HEK293 (cell line): ENCODE data around the gene DEDD2.

Experiments used
- GFI1B ChIP-seq: fragments of 450-650 bp; formaldehyde crosslinking; IDR thresholded peaks from 2 replicates; pipeline ENCODE4 v1.5.1; 2016; ENCODE audit warnings: missing biosample characterization, missing genetic modification characterization
- GLIS1 ChIP-seq: fragments of 450-650 bp; formaldehyde crosslinking; IDR thresholded peaks from 2 replicates; pipeline ENCODE4 v1.5.1; 2016; ENCODE audit warnings: missing biosample characterization, missing genetic modification characterization
- KLF1 ChIP-seq: fragments of 450-650 bp; formaldehyde crosslinking; IDR thresholded peaks from 2 replicates; pipeline ENCODE4 v1.5.1; 2016; ENCODE audit warnings: missing biosample characterization, missing genetic modification characterization
- SP2 ChIP-seq: fragments of 450-650 bp; formaldehyde crosslinking; IDR thresholded peaks from 2 replicates; pipeline ENCODE4 v1.5.1; 2016; ENCODE audit warnings: missing biosample characterization, missing genetic modification characterization
- YY2 ChIP-seq: fragments of 450-650 bp; formaldehyde crosslinking; IDR thresholded peaks from 2 replicates; pipeline ENCODE4 v1.5.1; 2016; ENCODE audit warnings: missing biosample characterization, missing genetic modification characterization
- ZFHX2 ChIP-seq: fragments of 450-650 bp; formaldehyde crosslinking; conservative IDR thresholded peaks from 2 replicates; pipeline ENCODE4 v1.5.1; 2016; ENCODE audit warnings: missing biosample characterization, missing genetic modification characterization
- ZNF114 ChIP-seq: fragments of 450-650 bp; formaldehyde crosslinking; IDR thresholded peaks from 2 replicates; pipeline ENCODE4 v1.5.0; 2017; ENCODE audit warnings: missing biosample characterization, missing genetic modification characterization
- ZNF146 ChIP-seq: fragments of 450-650 bp; formaldehyde crosslinking; IDR thresholded peaks from 2 replicates; pipeline ENCODE4 v1.5.1; 2016; ENCODE audit warnings: missing biosample characterization, missing genetic modification characterization
- ZNF175 ChIP-seq: fragments of 450-650 bp; formaldehyde crosslinking; IDR thresholded peaks from 2 replicates; pipeline ENCODE4 v1.5.1; 2016; ENCODE audit warnings: missing biosample characterization, missing genetic modification characterization
- ZNF221 ChIP-seq: fragments of 450-650 bp; formaldehyde crosslinking; IDR thresholded peaks from 2 replicates; pipeline ENCODE4 v1.5.1; 2017; ENCODE audit warnings: missing biosample characterization, missing genetic modification characterization, borderline replicate concordance
- ZNF23 ChIP-seq: fragments of 450-650 bp; formaldehyde crosslinking; IDR thresholded peaks from 2 replicates; pipeline ENCODE4 v1.5.1; 2016; ENCODE audit warnings: missing biosample characterization, missing genetic modification characterization, borderline replicate concordance
- ZNF324 ChIP-seq: fragments of 450-650 bp; formaldehyde crosslinking; IDR thresholded peaks from 2 replicates; pipeline ENCODE4 v1.5.1; 2016; ENCODE audit warnings: missing biosample characterization, missing genetic modification characterization
- ZNF350 ChIP-seq: fragments of 450-650 bp; formaldehyde crosslinking; IDR thresholded peaks from 2 replicates; pipeline ENCODE4 v1.5.0; 2017; ENCODE audit warnings: missing biosample characterization, mild to moderate bottlenecking, missing genetic modification characterization
- ZNF394 ChIP-seq: fragments of 450-650 bp; formaldehyde crosslinking; IDR thresholded peaks from 2 replicates; pipeline ENCODE4 v1.5.1; 2016; ENCODE audit warnings: missing biosample characterization, missing genetic modification characterization, mild to moderate bottlenecking, moderate library complexity, borderline replicate concordance
- ZNF416 ChIP-seq: fragments of 450-650 bp; formaldehyde crosslinking; IDR thresholded peaks from 2 replicates; pipeline ENCODE4 v1.5.1; 2016; ENCODE audit warnings: missing biosample characterization, missing genetic modification characterization
- ZNF433 ChIP-seq: fragments of 450-650 bp; formaldehyde crosslinking; IDR thresholded peaks from 2 replicates; pipeline ENCODE4 v1.5.1; 2016; ENCODE audit warnings: missing biosample characterization, missing genetic modification characterization, low read depth
- ZNF473 ChIP-seq: fragments of 450-650 bp; formaldehyde crosslinking; IDR thresholded peaks from 2 replicates; pipeline ENCODE4 v1.5.1; 2017; ENCODE audit warnings: missing biosample characterization, missing genetic modification characterization
- ZNF48 ChIP-seq: fragments of 450-650 bp; formaldehyde crosslinking; IDR thresholded peaks from 2 replicates; pipeline ENCODE4 v1.5.1; 2016; ENCODE audit warnings: missing biosample characterization, missing genetic modification characterization
- ZNF555 ChIP-seq: fragments of 450-650 bp; formaldehyde crosslinking; conservative IDR thresholded peaks from 2 replicates; pipeline ENCODE4 v1.5.1; 2017; ENCODE audit warnings: missing biosample characterization, mild to moderate bottlenecking, missing genetic modification characterization, inconsistent platforms
- ZNF660 ChIP-seq: fragments of 450-650 bp; IDR thresholded peaks from 2 replicates; pipeline ENCODE4 v1.5.1; 2018; ENCODE audit warnings: missing biosample characterization, mild to moderate bottlenecking, missing genetic modification characterization
- ZNF664 ChIP-seq: fragments of 450-650 bp; formaldehyde crosslinking; IDR thresholded peaks from 2 replicates; pipeline ENCODE4 v1.5.1; 2016; ENCODE audit warnings: missing biosample characterization, missing genetic modification characterization
- TF ChIP-seq, protein P1 (sequence below): fragments of 450-650 bp; formaldehyde crosslinking; IDR thresholded peaks from 2 replicates; pipeline ENCODE4 v1.5.1; 2016; ENCODE audit warnings: missing biosample characterization, missing genetic modification characterization, borderline replicate concordance
- TF ChIP-seq, protein P2 (sequence below): fragments of 450-650 bp; formaldehyde crosslinking; IDR thresholded peaks from 2 replicates; pipeline ENCODE4 v1.5.1; 2016; ENCODE audit warnings: missing biosample characterization, missing genetic modification characterization
- TF ChIP-seq, protein P3 (sequence below): fragments of 450-650 bp; formaldehyde crosslinking; IDR thresholded peaks from 2 replicates; pipeline ENCODE4 v1.5.1; 2016; ENCODE audit warnings: missing biosample characterization, missing genetic modification characterization
- TF ChIP-seq, protein P4 (sequence below): fragments of 450-650 bp; formaldehyde crosslinking; IDR thresholded peaks from 2 replicates; pipeline ENCODE4 v1.5.1; 2016; ENCODE audit warnings: missing biosample characterization, missing genetic modification characterization
- TF ChIP-seq, protein P5 (sequence below): fragments of 450-650 bp; formaldehyde crosslinking; IDR thresholded peaks from 2 replicates; pipeline ENCODE4 v1.5.1; 2016; ENCODE audit warnings: missing biosample characterization, missing genetic modification characterization

The DEDD2 gene

DNA sequence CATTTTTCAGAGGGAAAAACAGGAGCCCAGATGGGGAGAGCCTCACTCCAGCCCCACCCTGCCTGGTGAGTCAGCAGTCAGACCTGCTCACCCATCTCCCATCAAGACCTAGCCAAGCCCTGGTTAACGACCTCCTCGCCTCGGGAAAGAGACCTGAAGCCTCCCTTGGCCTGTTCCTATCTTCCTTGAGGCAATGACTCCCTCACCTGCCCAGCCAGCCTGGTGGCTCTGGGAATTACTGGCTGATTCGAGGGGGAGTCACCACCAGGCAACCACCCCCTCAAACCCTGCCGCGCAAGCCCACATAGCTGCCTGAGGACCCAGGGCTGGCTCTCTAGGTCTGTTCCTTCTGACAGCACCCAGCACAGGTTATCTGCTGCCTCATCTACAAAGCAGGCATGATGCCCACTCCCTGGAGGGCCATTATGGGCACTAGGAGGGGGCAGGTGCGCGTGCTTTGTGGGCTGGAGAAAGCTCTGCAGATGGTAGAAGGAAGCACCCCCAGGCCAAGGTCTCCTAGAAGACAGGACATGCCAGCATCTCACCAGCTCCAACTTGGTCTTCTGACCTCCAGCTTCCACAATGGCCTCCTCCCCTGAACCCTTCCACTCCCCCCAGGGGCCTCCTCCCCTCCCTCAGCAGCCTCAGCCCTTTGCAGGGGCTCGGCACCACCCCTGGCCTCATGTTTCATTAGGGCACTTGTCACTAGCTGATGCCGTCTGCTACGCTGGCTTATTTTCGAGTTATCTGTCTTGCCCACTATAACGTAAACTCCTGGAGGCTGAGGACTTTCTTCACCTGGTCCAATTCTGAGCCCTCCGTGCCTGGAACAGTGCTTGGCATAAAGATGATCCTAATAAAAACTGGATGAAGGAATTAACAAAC is 10.4 kb downstream of the DEDD2 start (continued):
- no peak for TF ChIP-seq YY2 (tag by site-specific recombination)
- no peak for TF ChIP-seq GFI1B (tag by site-specific recombination)
- TF ChIP-seq KLF1 (tag by site-specific recombination) = peak; percentile 32
- TF ChIP-seq ZNF23 = no peak
- TF ChIP-seq ZNF221 (tag by site-specific recombination) = no peak
- no peak for TF ChIP-seq ZNF473 (tag by site-specific recombination)
- TF ChIP-seq ZNF660 = no peak
- TF ChIP-seq, protein P1, sequence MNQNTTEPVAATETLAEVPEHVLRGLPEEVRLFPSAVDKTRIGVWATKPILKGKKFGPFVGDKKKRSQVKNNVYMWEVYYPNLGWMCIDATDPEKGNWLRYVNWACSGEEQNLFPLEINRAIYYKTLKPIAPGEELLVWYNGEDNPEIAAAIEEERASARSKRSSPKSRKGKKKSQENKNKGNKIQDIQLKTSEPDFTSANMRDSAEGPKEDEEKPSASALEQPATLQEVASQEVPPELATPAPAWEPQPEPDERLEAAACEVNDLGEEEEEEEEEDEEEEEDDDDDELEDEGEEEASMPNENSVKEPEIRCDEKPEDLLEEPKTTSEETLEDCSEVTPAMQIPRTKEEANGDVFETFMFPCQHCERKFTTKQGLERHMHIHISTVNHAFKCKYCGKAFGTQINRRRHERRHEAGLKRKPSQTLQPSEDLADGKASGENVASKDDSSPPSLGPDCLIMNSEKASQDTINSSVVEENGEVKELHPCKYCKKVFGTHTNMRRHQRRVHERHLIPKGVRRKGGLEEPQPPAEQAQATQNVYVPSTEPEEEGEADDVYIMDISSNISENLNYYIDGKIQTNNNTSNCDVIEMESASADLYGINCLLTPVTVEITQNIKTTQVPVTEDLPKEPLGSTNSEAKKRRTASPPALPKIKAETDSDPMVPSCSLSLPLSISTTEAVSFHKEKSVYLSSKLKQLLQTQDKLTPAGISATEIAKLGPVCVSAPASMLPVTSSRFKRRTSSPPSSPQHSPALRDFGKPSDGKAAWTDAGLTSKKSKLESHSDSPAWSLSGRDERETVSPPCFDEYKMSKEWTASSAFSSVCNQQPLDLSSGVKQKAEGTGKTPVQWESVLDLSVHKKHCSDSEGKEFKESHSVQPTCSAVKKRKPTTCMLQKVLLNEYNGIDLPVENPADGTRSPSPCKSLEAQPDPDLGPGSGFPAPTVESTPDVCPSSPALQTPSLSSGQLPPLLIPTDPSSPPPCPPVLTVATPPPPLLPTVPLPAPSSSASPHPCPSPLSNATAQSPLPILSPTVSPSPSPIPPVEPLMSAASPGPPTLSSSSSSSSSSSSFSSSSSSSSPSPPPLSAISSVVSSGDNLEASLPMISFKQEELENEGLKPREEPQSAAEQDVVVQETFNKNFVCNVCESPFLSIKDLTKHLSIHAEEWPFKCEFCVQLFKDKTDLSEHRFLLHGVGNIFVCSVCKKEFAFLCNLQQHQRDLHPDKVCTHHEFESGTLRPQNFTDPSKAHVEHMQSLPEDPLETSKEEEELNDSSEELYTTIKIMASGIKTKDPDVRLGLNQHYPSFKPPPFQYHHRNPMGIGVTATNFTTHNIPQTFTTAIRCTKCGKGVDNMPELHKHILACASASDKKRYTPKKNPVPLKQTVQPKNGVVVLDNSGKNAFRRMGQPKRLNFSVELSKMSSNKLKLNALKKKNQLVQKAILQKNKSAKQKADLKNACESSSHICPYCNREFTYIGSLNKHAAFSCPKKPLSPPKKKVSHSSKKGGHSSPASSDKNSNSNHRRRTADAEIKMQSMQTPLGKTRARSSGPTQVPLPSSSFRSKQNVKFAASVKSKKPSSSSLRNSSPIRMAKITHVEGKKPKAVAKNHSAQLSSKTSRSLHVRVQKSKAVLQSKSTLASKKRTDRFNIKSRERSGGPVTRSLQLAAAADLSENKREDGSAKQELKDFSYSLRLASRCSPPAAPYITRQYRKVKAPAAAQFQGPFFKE (tag by site-specific recombination) = no peak
- no peak for TF ChIP-seq ZNF324 (tag by site-specific recombination)
- TF ChIP-seq ZNF433 (tag by site-specific recombination) = no peak
- TF ChIP-seq, protein P2, sequence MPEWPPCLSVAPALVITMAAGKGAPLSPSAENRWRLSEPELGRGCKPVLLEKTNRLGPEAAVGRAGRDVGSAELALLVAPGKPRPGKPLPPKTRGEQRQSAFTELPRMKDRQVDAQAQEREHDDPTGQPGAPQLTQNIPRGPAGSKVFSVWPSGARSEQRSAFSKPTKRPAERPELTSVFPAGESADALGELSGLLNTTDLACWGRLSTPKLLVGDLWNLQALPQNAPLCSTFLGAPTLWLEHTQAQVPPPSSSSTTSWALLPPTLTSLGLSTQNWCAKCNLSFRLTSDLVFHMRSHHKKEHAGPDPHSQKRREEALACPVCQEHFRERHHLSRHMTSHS = no peak
- peak; percentile 67 for TF ChIP-seq GLIS1
- no peak for TF ChIP-seq ZNF394
- no peak for TF ChIP-seq ZNF114 (tag by site-specific recombination)
- TF ChIP-seq ZNF664 = no peak
- no peak for TF ChIP-seq ZNF555
- TF ChIP-seq ZNF350 (tag by site-specific recombination) = no peak
- no peak for TF ChIP-seq ZNF416 (tag by site-specific recombination)
- TF ChIP-seq ZNF175 (tag by site-specific recombination) = no peak
- TF ChIP-seq, protein P3, sequence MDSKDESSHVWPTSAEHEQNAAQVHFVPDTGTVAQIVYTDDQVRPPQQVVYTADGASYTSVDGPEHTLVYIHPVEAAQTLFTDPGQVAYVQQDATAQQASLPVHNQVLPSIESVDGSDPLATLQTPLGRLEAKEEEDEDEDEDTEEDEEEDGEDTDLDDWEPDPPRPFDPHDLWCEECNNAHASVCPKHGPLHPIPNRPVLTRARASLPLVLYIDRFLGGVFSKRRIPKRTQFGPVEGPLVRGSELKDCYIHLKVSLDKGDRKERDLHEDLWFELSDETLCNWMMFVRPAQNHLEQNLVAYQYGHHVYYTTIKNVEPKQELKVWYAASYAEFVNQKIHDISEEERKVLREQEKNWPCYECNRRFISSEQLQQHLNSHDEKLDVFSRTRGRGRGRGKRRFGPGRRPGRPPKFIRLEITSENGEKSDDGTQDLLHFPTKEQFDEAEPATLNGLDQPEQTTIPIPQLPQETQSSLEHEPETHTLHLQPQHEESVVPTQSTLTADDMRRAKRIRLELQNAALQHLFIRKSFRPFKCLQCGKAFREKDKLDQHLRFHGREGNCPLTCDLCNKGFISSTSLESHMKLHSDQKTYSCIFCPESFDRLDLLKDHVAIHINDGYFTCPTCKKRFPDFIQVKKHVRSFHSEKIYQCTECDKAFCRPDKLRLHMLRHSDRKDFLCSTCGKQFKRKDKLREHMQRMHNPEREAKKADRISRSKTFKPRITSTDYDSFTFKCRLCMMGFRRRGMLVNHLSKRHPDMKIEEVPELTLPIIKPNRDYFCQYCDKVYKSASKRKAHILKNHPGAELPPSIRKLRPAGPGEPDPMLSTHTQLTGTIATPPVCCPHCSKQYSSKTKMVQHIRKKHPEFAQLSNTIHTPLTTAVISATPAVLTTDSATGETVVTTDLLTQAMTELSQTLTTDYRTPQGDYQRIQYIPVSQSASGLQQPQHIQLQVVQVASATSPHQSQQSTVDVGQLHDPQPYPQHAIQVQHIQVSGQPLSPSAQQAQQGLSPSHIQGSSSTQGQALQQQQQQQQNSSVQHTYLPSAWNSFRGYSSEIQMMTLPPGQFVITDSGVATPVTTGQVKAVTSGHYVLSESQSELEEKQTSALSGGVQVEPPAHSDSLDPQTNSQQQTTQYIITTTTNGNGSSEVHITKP (tag by site-specific recombination) = peak; percentile 67
- TF ChIP-seq SP2 (tag by site-specific recombination) = no peak
- TF ChIP-seq, protein P4, sequence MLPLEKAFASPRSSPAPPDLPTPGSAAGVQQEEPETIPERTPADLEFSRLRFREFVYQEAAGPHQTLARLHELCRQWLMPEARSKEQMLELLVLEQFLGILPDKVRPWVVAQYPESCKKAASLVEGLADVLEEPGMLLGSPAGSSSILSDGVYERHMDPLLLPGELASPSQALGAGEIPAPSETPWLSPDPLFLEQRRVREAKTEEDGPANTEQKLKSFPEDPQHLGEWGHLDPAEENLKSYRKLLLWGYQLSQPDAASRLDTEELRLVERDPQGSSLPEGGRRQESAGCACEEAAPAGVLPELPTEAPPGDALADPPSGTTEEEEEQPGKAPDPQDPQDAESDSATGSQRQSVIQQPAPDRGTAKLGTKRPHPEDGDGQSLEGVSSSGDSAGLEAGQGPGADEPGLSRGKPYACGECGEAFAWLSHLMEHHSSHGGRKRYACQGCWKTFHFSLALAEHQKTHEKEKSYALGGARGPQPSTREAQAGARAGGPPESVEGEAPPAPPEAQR = no peak
- peak; percentile 73 for TF ChIP-seq ZFHX2 (tag by site-specific recombination)
- no peak for TF ChIP-seq ZNF146
- no peak for TF ChIP-seq ZNF48 (tag by site-specific recombination)
- TF ChIP-seq, protein P5, sequence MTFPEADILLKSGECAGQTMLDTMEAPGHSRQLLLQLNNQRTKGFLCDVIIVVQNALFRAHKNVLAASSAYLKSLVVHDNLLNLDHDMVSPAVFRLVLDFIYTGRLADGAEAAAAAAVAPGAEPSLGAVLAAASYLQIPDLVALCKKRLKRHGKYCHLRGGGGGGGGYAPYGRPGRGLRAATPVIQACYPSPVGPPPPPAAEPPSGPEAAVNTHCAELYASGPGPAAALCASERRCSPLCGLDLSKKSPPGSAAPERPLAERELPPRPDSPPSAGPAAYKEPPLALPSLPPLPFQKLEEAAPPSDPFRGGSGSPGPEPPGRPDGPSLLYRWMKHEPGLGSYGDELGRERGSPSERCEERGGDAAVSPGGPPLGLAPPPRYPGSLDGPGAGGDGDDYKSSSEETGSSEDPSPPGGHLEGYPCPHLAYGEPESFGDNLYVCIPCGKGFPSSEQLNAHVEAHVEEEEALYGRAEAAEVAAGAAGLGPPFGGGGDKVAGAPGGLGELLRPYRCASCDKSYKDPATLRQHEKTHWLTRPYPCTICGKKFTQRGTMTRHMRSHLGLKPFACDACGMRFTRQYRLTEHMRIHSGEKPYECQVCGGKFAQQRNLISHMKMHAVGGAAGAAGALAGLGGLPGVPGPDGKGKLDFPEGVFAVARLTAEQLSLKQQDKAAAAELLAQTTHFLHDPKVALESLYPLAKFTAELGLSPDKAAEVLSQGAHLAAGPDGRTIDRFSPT (tag by site-specific recombination) = no peak
